Measurements from ENCODE around the gene LINC01488.

The LINC01488 gene

GRCh38 chr11:69535908-69536307 lies 54.4 kb downstream of the LINC01488 start:
- DNase-seq: no peak

- no peak for DNase-seq
Observed at GRCh38 chr11:69536406-69536805, 54.9 kb downstream of the LINC01488 start.

GRCh38 chr11:69537126-69537525 lies 55.7 kb downstream of the LINC01488 start:
- no peak for DNase-seq

GRCh38 chr11:69537855-69538640 lies 56.6 kb downstream of the LINC01488 start:
- DNase-seq: no peak

GRCh38 chr11:69538854-69539253 lies 57.4 kb downstream of the LINC01488 start:
- no peak for DNase-seq

- peak; percentile 9 for DNase-seq
Observed at GRCh38 chr11:69539416-69540117, 58.1 kb downstream of the LINC01488 start.

GRCh38 chr11:69540118-69541000 lies 58.9 kb downstream of the LINC01488 start:
- no peak for DNase-seq

GRCh38 chr11:69541001-69541285 lies 59.5 kb downstream of the LINC01488 start:
- DNase-seq: no peak

- no peak for DNase-seq
Observed at GRCh38 chr11:69541501-69542313, 60.2 kb downstream of the LINC01488 start.

- no peak for DNase-seq
Observed at GRCh38 chr11:69542314-69543168, 61.1 kb downstream of the LINC01488 start.
